ENCODE measurements around the gene AKAP6. TPM values are rescaled to one million over a fixed set of nuclear protein-coding genes. Genes with fewer than 3 reads are reported as not detected.
A peak's percentile ranks its signal among the peaks of the same experiment; 100 is the strongest.

AKAP6 gene
- total and polyA plus RNA-seq, 12 donors = 0.71 to 24.7 (median 8.1) TPM

GRCh38 chr14:32324601-32325000 is 4.5 kb upstream of the AKAP6 start:
- Histone ChIP-seq H3K27ac (no peak overlapping the region), H3K27me3 (no peaks in the 10 kb centered on the region), H3K4me3 (no peak overlapping the region), H3K9me3 (replicated peaks in 1 of 3) (no peaks in the 10 kb centered on the region), H3K36me3 (replicated peaks in 1 of 2) (no peaks in the 10 kb centered on the region), H3K4me1 (replicated peaks in 1 of 2) (no peaks in the 10 kb centered on the region)
- intact Hi-C loops (cut with DNase I) = no loop called here
- DNase-seq = no peak
- WGBS, 4 donors = 86 to 90% (median 89%) methylated on average over 1 of the region's 1 CpG
- TF ChIP-seq, protein P1, sequence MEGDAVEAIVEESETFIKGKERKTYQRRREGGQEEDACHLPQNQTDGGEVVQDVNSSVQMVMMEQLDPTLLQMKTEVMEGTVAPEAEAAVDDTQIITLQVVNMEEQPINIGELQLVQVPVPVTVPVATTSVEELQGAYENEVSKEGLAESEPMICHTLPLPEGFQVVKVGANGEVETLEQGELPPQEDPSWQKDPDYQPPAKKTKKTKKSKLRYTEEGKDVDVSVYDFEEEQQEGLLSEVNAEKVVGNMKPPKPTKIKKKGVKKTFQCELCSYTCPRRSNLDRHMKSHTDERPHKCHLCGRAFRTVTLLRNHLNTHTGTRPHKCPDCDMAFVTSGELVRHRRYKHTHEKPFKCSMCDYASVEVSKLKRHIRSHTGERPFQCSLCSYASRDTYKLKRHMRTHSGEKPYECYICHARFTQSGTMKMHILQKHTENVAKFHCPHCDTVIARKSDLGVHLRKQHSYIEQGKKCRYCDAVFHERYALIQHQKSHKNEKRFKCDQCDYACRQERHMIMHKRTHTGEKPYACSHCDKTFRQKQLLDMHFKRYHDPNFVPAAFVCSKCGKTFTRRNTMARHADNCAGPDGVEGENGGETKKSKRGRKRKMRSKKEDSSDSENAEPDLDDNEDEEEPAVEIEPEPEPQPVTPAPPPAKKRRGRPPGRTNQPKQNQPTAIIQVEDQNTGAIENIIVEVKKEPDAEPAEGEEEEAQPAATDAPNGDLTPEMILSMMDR (IDR thresholded peaks at IDR 0.05) = no peak
- no peak for TF ChIP-seq POLR2A (IDR thresholded peaks at IDR 0.05)

DNA sequence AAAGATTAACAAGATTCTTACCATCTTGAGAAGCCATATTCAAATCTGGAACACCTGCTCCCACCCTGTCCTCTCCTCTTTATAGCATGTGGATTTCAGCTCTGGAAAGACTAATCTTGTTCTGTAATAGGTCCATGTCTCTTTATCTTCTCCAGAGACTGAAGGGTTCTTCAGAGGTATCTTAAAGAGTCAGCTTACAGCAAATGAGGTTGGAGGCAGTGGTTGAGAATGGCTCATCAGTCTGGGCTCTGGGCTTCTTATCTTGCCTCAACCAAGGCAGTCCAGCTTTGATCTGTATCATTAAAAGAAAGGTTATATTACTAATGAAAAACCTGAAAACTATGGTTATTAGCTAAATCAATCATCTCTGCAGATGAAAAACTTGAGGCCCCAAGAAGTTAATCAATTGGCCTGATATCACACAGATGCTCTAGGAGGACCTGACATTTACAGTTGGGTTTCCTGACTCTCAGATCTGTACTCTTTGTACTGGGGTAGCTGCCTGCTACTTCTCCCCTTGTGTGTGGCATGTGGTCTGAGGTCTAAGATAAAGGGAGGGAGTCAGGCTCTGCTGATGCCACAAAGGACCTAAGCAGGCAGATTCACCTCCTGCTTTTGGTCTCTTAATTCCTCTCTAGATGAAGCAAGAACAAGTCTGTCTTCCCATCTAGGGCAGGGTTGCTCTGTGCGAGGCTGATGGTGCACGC is 1.7 kb upstream of the AKAP6 start:
- TF ChIP-seq, protein P1 (IDR thresholded peaks at IDR 0.05) = no peak
- TF ChIP-seq POLR2A (IDR thresholded peaks at IDR 0.05) = no peak
- Histone ChIP-seq H3K27ac (no peak overlapping the region), H3K27me3 (no peaks in the 10 kb centered on the region), H3K4me3 (no peak overlapping the region), H3K4me1 (replicated peaks in 1 of 2) (no peaks in the 10 kb centered on the region), H3K36me3 (replicated peaks in 1 of 2) (no peaks in the 10 kb centered on the region), H3K9me3 (replicated peaks in 1 of 3) (no peaks in the 10 kb centered on the region)
- intact Hi-C loops (cut with DNase I) = no loop called here
- 81 to 100% (median 94%) methylated on average over 2 of the region's 2 CpGs for WGBS, 4 donors
- no peak for DNase-seq

- intact Hi-C loops (cut with DNase I) = no loop called here
- H3K36me3 ChIP-seq (replicated peaks in 1 of 2) = no peaks in the 10 kb centered on the region
- TF ChIP-seq, protein P1 (IDR thresholded peaks at IDR 0.05) = no peak
- no peak for TF ChIP-seq POLR2A (IDR thresholded peaks at IDR 0.05)
- peak overlapping the region in 1 of 5 donors; percentile 57 for H3K27ac ChIP-seq
- no peaks in the 10 kb centered on the region for H3K27me3 ChIP-seq
- no peaks in the 10 kb centered on the region for H3K9me3 ChIP-seq (replicated peaks in 1 of 3)
- no peak overlapping the region for H3K4me3 ChIP-seq
- DNase-seq = no peak
- no peaks in the 10 kb centered on the region for H3K4me1 ChIP-seq (replicated peaks in 1 of 2)
- 80 to 88% (median 84%) methylated on average over 2 of the region's 2 CpGs for WGBS, 4 donors
These were observed 690 bp downstream of the AKAP6 start for GRCh38 chr14:32329690-32330285.

DNA sequence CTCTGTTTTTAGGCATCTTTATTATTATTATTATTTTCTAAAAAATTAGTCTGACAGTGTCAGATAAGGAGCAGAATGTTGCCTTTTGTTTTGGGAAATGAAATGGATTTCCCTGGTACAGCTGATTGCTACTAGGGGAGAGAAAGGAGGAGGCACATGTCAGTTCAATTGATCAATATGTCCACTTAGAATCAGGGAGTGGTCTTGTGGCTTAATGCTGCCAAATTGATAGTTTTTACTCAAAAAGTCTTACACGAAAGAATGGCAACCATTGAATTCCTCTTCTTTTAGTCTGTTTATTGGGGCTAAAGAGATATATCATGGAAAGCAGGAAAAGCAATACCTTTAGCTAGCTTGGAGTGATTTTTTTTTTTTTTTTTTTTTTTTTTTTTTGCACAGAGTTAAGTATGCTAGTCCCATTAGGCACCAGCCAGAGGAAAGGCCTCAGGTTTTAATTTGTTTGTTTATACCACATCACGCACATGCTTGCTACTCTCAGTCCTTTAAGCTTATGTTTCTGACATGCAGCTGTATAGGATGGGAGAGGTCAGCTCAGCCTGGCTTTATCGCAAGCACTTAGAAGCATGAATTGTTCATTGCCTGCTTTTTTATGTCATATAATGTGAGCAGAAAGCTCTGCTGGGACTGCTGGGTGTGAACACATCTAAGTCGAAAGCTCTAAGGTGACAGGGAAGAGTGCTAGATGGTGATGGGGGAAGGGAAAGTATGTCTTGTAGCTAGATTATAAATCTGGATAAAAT is 1.4 kb downstream of the AKAP6 start:
- H3K27ac ChIP-seq = peak overlapping the region in 1 of 5 donors; percentile 57
- WGBS, 4 donors = 88 to 91% (median 89%) methylated on average over 4 of the region's 4 CpGs
- no peaks in the 10 kb centered on the region for H3K9me3 ChIP-seq (replicated peaks in 1 of 3)
- H3K27me3 ChIP-seq = no peaks in the 10 kb centered on the region
- no peak for DNase-seq
- no peaks in the 10 kb centered on the region for H3K4me1 ChIP-seq (replicated peaks in 1 of 2)
- no peak for TF ChIP-seq POLR2A (IDR thresholded peaks at IDR 0.05)
- TF ChIP-seq, protein P1 (IDR thresholded peaks at IDR 0.05) = no peak
- no peak overlapping the region for H3K4me3 ChIP-seq
- H3K36me3 ChIP-seq (replicated peaks in 1 of 2) = no peaks in the 10 kb centered on the region
- intact Hi-C loops (cut with DNase I) = no loop called here

All from adrenal gland (tissue), 12 donors.